Measurements from ENCODE around the gene OTOS. TPM values are rescaled to one million over a fixed set of nuclear protein-coding genes. Genes with fewer than 3 reads are reported as not detected.

OTOS gene
- total and polyA plus RNA-seq, 2 of the 13 experiments (the other 11 are each of a cell fraction or from before 2014, with no cell fraction given), result not detected

DNA sequence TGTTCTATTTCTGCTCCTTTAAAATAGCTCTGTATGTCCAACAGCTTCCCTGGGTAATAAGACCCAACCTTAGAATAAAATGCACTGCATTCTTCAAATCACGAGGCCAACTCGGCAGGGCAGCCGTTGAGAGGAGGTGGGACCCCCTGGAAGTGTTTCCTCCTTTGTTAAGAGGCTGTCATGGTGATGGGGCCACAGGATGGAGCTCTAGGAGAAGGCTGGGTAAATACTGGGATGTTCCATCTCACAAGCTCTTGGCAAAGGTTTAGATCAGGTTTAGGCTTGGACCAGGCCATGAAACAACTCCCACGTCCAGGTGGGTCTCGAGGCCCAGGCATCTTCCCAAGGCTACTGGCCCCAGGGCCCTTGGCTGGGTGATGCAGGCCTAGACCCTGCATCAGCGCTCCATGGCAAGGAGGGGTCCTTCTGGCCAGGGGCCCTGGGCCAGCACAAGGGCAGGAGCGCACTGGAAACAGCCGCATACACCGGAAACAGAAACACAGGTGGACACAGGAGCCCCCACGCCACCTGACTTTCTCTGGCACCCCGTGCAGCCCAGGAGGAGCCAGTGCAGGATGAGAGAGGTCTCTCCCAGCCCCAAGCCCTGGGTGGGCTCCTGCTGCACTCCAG lies 38.8 kb upstream of the OTOS start:
- H3K4me3 ChIP-seq (replicated peaks in 1 of 3; ENCODE audit: insufficient read depth in 1 of 3, low read depth in 2 of 3, low read length in 3 of 3), result no peak overlapping the region
- no peaks in the 10 kb centered on the region for H3K9me3 ChIP-seq (ENCODE audit: low read length)
- DNase-seq (ENCODE audit: low spot score) (no peak), ATAC-seq (no peak), FAIRE-seq (no peak)
- no peak overlapping the region for H3K9ac ChIP-seq (ENCODE audit: insufficient read depth, low read depth, low read length)
- TF ChIP-seq DR1 (CRISPR knock-in tag; IDR thresholded peaks at IDR 0.05) (no peak), PHF20 (CRISPR knock-in tag; IDR thresholded peaks at IDR 0.05) (no peak), ZNF143 (CRISPR knock-in tag; IDR thresholded peaks at IDR 0.05) (no peak), FOXK1 (CRISPR knock-in tag; IDR thresholded peaks at IDR 0.05; ENCODE audit: borderline replicate concordance, low read depth) (no peak), ARNT (IDR thresholded peaks at IDR 0.05) (no peak), ZNF264 (CRISPR knock-in tag; IDR thresholded peaks at IDR 0.05) (no peak), ZNF44 (CRISPR knock-in tag; IDR thresholded peaks at IDR 0.05) (no peak), HCFC1 (IDR thresholded peaks at IDR 0.05; ENCODE audit: low read depth, low read length) (no peak)
- TF ChIP-seq, protein P1, sequence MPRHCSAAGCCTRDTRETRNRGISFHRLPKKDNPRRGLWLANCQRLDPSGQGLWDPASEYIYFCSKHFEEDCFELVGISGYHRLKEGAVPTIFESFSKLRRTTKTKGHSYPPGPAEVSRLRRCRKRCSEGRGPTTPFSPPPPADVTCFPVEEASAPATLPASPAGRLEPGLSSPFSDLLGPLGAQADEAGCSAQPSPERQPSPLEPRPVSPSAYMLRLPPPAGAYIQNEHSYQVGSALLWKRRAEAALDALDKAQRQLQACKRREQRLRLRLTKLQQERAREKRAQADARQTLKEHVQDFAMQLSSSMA (CRISPR knock-in tag; IDR thresholded peaks at IDR 0.05), result no peak
- TF ChIP-seq, protein P2, sequence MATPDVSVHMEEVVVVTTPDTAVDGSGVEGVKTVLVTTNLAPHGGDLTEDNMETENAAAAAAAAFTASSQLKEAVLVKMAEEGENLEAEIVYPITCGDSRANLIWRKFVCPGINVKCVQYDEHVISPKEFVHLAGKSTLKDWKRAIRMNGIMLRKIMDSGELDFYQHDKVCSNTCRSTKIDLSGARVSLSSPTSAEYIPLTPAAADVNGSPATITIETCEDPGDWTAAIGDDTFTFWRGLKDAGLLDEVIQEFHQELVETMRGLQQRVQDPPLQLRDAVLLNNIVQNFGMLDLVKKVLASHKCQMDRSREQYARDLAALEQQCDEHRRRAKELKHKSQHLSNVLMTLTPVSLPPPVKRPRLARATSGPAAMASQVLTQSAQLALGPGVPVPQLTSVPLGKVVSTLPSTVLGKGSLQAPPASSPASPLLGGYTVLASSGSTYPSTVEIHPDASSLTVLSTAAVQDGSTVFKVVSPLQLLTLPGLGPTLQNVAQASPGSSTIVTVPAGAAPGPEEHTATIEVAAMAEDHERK (CRISPR knock-in tag; IDR thresholded peaks at IDR 0.05; ENCODE audit: low read depth), result no peak
- TF ChIP-seq, protein P3, sequence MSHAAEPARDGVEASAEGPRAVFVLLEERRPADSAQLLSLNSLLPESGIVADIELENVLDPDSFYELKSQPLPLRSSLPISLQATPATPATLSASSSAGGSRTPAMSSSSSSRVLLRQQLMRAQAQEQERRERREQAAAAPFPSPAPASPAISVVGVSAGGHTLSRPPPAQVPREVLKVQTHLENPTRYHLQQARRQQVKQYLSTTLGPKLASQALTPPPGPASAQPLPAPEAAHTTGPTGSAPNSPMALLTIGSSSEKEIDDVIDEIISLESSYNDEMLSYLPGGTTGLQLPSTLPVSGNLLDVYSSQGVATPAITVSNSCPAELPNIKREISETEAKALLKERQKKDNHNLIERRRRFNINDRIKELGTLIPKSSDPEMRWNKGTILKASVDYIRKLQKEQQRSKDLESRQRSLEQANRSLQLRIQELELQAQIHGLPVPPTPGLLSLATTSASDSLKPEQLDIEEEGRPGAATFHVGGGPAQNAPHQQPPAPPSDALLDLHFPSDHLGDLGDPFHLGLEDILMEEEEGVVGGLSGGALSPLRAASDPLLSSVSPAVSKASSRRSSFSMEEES (CRISPR knock-in tag; IDR thresholded peaks at IDR 0.05), result no peak
- TF ChIP-seq, protein P4, sequence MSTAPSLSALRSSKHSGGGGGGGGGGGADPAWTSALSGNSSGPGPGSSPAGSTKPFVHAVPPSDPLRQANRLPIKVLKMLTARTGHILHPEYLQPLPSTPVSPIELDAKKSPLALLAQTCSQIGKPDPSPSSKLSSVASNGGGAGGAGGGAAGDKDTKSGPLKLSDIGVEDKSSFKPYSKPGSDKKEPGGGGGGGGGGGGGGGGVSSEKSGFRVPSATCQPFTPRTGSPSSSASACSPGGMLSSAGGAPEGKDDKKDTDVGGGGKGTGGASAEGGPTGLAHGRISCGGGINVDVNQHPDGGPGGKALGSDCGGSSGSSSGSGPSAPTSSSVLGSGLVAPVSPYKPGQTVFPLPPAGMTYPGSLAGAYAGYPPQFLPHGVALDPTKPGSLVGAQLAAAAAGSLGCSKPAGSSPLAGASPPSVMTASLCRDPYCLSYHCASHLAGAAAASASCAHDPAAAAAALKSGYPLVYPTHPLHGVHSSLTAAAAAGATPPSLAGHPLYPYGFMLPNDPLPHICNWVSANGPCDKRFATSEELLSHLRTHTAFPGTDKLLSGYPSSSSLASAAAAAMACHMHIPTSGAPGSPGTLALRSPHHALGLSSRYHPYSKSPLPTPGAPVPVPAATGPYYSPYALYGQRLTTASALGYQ (CRISPR knock-in tag; IDR thresholded peaks at IDR 0.05), result no peak
- no TSS peak for BruUV-seq (replicated peaks)
- H3K27ac ChIP-seq (ENCODE audit: extremely low read length, insufficient read depth, low read length), result no peak overlapping the region
- ChIA-PET POLR2A (no interaction called here), CTCF (ENCODE audit: low intra/inter-chr PET ratio, low total read pairs) (no interaction called here)
- in situ Hi-C loops (cut with HindIII; ENCODE audit: extremely low pct_ligation_motif_present, low pct_unique_long_range_greater_than_20kb) (no loop called here), intact Hi-C loops (cut with micrococcal nuclease; ENCODE audit: unreplicated experiment) (no loop called here)
- no peaks in the 10 kb centered on the region for H3K4me1 ChIP-seq (ENCODE audit: insufficient read depth, low read length)
- H2AFZ ChIP-seq (ENCODE audit: low read length), result no peak overlapping the region
- H3K36me3 ChIP-seq (replicated peaks in 1 of 2; ENCODE audit: control insufficient read depth in 1 of 2, insufficient read depth in 2 of 2, low read length in 2 of 2), result no peaks in the 10 kb centered on the region
- H4K20me1 ChIP-seq (ENCODE audit: insufficient read depth, low read length), result no peaks in the 10 kb centered on the region
- peaks cover 2 to 78% of the 10 kb centered on the region in 2 experiments; a peak in 4 of 5 replicates for H3K27me3 ChIP-seq (ENCODE audit: control insufficient read depth in 1 of 2, insufficient read depth in 2 of 2, low read length in 2 of 2)
- H3K79me2 ChIP-seq (ENCODE audit: insufficient read depth, low read length), result no peaks in the 10 kb centered on the region
- 25% methylated on average over 8 of the region's 11 CpGs for WGBS (ENCODE audit: low lambda C conversion rate)
- H3K4me2 ChIP-seq (ENCODE audit: low read depth, low read length), result no peak overlapping the region
